OCI-LY1 (cell line): Measurements from ENCODE around the gene RPL28.

Source experiments
- EZH2 ChIP-seq: fragments of 200-600 bp; sonication (generic), shearing (Covaris generic); IDR thresholded peaks from 2 replicates; pipeline ENCODE4 v1.8.0; 2017; ENCODE audit warnings: borderline replicate concordance, mixed run types, mild to moderate bottlenecking, antibody characterized with exemption, low read length, moderate library complexity, mixed read lengths
- TF ChIP-seq, protein P1 (sequence below): fragments of 200-600 bp; sonication (generic), shearing (Covaris generic); IDR thresholded peaks from 2 replicates; pipeline ENCODE4 v1.5.1; 2017; ENCODE audit warnings: mild to moderate bottlenecking, antibody characterized with exemption, low read length, moderate library complexity, mixed read lengths

DNA sequence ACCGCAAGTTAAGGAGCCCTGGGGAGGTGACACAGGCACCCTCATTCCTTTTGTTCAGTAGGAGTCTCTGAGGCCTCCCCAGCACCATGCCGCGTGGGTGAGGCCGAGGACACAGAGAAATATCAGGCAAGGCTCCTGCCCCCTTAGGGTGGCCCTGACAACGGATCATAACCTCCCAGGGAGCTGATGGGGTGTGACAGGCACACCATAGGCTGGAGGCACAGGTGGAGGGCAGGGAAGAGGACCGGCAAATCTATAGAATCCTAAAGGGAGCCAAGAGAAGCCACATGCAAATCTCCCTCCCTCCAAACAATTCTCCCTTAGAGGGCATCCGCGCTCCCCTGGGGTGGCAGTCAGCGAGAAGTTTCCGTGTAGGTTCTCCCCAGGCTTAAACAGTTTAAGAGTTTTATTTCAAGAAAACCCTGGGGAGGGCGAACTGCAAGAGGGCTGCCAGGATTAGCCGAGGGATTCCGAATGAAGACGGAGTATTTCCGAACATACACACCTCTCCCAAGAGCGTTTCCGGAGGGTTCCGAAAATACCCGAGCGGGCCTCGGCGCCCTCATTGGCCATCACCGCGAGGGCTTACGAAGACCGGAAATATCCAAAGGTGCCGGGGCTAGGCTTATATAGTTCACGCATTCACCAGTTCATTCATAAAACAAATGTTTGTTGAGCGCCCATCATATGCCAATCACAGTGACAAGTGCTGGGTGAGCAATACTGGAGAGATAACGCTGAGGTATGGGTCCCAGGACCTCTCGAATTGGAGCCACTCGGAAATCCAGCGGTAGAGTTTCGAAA lies 610 bp upstream of the RPL28 start:
- TF ChIP-seq, protein P1, sequence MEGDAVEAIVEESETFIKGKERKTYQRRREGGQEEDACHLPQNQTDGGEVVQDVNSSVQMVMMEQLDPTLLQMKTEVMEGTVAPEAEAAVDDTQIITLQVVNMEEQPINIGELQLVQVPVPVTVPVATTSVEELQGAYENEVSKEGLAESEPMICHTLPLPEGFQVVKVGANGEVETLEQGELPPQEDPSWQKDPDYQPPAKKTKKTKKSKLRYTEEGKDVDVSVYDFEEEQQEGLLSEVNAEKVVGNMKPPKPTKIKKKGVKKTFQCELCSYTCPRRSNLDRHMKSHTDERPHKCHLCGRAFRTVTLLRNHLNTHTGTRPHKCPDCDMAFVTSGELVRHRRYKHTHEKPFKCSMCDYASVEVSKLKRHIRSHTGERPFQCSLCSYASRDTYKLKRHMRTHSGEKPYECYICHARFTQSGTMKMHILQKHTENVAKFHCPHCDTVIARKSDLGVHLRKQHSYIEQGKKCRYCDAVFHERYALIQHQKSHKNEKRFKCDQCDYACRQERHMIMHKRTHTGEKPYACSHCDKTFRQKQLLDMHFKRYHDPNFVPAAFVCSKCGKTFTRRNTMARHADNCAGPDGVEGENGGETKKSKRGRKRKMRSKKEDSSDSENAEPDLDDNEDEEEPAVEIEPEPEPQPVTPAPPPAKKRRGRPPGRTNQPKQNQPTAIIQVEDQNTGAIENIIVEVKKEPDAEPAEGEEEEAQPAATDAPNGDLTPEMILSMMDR = no peak
- no peak for TF ChIP-seq EZH2
